ENCODE measurements around the gene ADGRE2. TPM values are rescaled to one million over a fixed set of nuclear protein-coding genes. Genes with fewer than 3 reads are reported as not detected.

The ADGRE2 gene
- total RNA-seq, 1 experiment from 2014 or later: 0.21 TPM

DNA sequence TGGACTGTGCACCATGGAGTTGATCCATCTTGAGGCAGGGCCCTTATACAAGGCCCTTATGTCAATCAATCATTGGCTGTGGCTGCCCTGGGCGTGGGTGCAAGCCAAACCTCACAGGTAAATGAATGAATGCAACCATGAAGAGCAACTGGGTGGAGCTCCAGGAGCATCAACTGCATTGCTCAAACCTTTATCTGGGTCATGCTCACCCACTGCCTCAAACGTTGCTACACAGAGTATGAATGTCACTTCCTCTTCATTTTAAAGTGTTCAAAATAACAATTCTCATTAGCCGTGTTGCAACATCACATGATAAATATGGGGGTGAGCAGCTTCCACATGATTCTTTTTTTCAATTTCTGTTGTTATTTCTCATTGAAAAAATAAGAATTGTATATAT is 94.9 kb downstream of the ADGRE2 start:
- Histone ChIP-seq H3K4me3 (ENCODE audit: low read depth in 2 of 2, low read length in 2 of 2) (no peak overlapping the region), H3K9me3 (ENCODE audit: control insufficient read depth, insufficient read depth, low read depth, low read length) (no peaks in the 10 kb centered on the region), H3K4me1 (ENCODE audit: control insufficient read depth, insufficient read depth, low read length) (no peaks in the 10 kb centered on the region), H3K27ac (ENCODE audit: low read length) (no peak overlapping the region), H3K27me3 (ENCODE audit: control insufficient read depth, insufficient read depth, low read length) (no peaks in the 10 kb centered on the region), H3K36me3 (ENCODE audit: control insufficient read depth, insufficient read depth, low read length) (no peaks in the 10 kb centered on the region)
- DNase-seq (ENCODE audit: low read depth, low spot score) (no peak), ATAC-seq (no peak)
- BruUV-seq (replicated peaks): no TSS peak
- in situ Hi-C loops (cut with HindIII; ENCODE audit: low pct_unique_long_range_greater_than_20kb, low sequenced_read_pairs) (no loop called here), intact Hi-C loops (cut with micrococcal nuclease; ENCODE audit: unreplicated experiment) (no loop called here)
- ChIA-PET CTCF (interaction anchor here (0.7 kb wide), 1 partner anchor 299 kb away, joined by 3 read pairs; no protein-coding TSS in a partner anchor), POLR2A (interaction anchor here (0.6 kb wide), 1 partner anchor 151 kb away, joined by 9 read pairs; no protein-coding TSS in a partner anchor)
- TF ChIP-seq, protein P1, sequence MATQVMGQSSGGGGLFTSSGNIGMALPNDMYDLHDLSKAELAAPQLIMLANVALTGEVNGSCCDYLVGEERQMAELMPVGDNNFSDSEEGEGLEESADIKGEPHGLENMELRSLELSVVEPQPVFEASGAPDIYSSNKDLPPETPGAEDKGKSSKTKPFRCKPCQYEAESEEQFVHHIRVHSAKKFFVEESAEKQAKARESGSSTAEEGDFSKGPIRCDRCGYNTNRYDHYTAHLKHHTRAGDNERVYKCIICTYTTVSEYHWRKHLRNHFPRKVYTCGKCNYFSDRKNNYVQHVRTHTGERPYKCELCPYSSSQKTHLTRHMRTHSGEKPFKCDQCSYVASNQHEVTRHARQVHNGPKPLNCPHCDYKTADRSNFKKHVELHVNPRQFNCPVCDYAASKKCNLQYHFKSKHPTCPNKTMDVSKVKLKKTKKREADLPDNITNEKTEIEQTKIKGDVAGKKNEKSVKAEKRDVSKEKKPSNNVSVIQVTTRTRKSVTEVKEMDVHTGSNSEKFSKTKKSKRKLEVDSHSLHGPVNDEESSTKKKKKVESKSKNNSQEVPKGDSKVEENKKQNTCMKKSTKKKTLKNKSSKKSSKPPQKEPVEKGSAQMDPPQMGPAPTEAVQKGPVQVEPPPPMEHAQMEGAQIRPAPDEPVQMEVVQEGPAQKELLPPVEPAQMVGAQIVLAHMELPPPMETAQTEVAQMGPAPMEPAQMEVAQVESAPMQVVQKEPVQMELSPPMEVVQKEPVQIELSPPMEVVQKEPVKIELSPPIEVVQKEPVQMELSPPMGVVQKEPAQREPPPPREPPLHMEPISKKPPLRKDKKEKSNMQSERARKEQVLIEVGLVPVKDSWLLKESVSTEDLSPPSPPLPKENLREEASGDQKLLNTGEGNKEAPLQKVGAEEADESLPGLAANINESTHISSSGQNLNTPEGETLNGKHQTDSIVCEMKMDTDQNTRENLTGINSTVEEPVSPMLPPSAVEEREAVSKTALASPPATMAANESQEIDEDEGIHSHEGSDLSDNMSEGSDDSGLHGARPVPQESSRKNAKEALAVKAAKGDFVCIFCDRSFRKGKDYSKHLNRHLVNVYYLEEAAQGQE (IDR thresholded peaks at IDR 0.05; ENCODE audit: insufficient read depth in 1 of 2, low read depth in 2 of 2, low read length in 1 of 2): no peak
- TF ChIP-seq POLR2AphosphoS5 (IDR thresholded peaks at IDR 0.05; ENCODE audit: low read depth, low read length) (no peak), TCF7L2 (IDR thresholded peaks at IDR 0.05; ENCODE audit: low read depth, low read length) (no peak), CTCF (IDR thresholded peaks at IDR 0.05) (no peak), SIN3A (IDR thresholded peaks at IDR 0.05; ENCODE audit: borderline replicate concordance, insufficient read depth, low read depth, low read length) (no peak)

Other genes with a start within 250 kb of the ADGRE2 start
- gene TECR, start 249.0 kb downstream of the ADGRE2 start, total RNA-seq (2021; ENCODE audit: unreplicated experiment): 233 TPM
- gene NDUFB7, start 206.5 kb downstream of the ADGRE2 start, total RNA-seq (2021; ENCODE audit: unreplicated experiment): 180 TPM
- gene CLEC17A, start 195.5 kb downstream of the ADGRE2 start, total RNA-seq (2021; ENCODE audit: unreplicated experiment): not detected
- gene ADGRE3, start 103.7 kb downstream of the ADGRE2 start, total RNA-seq (2021; ENCODE audit: unreplicated experiment): not detected
- 9.2 TPM for gene ZNF333, start 88.5 kb downstream of the ADGRE2 start, total RNA-seq (2021; ENCODE audit: unreplicated experiment)
- not detected for gene OR7A5, start 56.6 kb upstream of the ADGRE2 start, total RNA-seq (2021; ENCODE audit: unreplicated experiment)
- not detected for gene OR7C1, start 56.6 kb upstream of the ADGRE2 start, total RNA-seq (2021; ENCODE audit: unreplicated experiment)
- not detected for gene OR7A10, start 70.4 kb upstream of the ADGRE2 start, total RNA-seq (2021; ENCODE audit: unreplicated experiment)
- gene OR7A17, start 107.6 kb upstream of the ADGRE2 start, total RNA-seq (2021; ENCODE audit: unreplicated experiment): not detected
- gene OR7C2, start 162.9 kb upstream of the ADGRE2 start, total RNA-seq (2021; ENCODE audit: unreplicated experiment): not detected
- gene SLC1A6, start 201.3 kb upstream of the ADGRE2 start, total RNA-seq (2021; ENCODE audit: unreplicated experiment): 0.15 TPM

Data from Panc1 (cell line).